GM12892 (cell line): ENCODE data around the gene MAP2K6.
A peak's percentile ranks its signal among the peaks of the same experiment; 100 is the strongest.

Experiments used
- DNase-seq: peaks from one replicate; pipeline ENCODE4 v3.0.0; 2011; ENCODE audit not compliant: insufficient read length
- FAIRE-seq: peaks from 2 replicates; lab custom pipeline; 2011; peaks lifted over from hg19 to GRCh38; lab: Jason Lieb, UNC
- POLR2A ChIP-seq: IDR thresholded peaks from 2 replicates; pipeline ENCODE4 v1.6.1; 2011; ENCODE audit warnings: low read depth, low read length, control low read depth
- POLR2AphosphoS5 ChIP-seq: IDR thresholded peaks from 2 replicates; pipeline ENCODE4 v1.6.1; 2011; ENCODE audit warnings: low read depth, low read length, control low read depth
- TAF1 ChIP-seq: IDR thresholded peaks from 2 replicates; pipeline ENCODE4 v1.6.1; 2011; ENCODE audit warnings: low read depth, mild to moderate bottlenecking, control low read depth, low read length, borderline replicate concordance

The MAP2K6 gene

DNA sequence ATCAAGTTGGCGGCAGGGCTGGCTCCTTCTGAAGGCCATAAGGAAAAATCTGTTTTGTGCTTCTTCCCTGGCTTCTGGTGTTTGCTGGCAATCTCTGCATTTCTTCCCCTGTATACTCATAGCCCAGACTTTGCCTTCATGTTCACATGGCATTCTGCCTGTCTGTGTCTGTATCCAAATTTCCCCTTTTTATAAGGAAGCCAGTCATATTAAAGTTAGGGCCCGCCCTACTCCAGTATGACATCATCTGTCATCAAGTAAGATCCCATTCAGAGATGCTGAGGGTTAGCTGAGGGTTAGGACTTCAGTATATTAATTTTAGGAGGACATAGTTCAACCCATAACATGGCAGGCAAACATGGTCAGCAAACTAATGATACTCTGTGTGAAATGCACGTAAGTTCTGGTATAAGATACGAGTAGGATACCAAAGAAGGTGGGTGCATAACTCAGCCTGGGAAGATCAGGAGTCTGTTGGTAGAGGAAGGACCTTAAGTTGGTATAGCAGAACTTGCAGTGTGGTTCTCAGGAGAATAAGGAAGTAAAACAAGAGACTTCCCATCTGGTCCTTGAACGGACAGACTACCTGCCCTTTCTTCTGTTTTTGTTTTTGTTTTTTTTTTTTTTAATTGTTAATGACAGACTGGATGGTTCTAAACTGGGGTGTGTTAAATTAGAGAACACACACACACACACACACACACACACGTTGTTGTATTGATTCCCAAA, 13.9 kb downstream of the MAP2K6 start:
- no peak for FAIRE-seq
- no peak for DNase-seq
- TF ChIP-seq POLR2AphosphoS5: no peak
- TF ChIP-seq TAF1: no peak
- no peak for TF ChIP-seq POLR2A

DNA sequence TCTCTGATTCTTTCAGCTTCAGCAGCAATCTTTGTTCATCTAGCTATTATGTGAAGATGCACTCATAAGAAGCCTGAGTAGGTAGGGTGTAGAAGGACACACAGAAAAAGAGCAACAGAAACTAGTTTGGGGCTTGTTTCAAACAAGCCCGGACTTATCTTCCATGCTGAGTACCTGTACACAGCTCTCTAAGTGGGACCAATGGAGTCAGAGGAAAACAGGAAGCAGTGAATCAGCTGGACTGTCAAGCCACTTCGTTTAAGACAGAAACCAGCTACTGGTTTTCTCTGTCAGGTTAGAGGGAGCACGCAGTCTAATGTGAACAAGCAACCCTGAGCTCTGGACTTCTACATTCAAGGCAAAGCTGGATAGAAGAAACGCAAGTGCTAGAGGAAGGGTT, 16.0 kb downstream of the MAP2K6 start:
- TF ChIP-seq TAF1 (no peak), POLR2AphosphoS5 (no peak), POLR2A (no peak)
- FAIRE-seq: peak; percentile 24
- DNase-seq: no peak

DNA sequence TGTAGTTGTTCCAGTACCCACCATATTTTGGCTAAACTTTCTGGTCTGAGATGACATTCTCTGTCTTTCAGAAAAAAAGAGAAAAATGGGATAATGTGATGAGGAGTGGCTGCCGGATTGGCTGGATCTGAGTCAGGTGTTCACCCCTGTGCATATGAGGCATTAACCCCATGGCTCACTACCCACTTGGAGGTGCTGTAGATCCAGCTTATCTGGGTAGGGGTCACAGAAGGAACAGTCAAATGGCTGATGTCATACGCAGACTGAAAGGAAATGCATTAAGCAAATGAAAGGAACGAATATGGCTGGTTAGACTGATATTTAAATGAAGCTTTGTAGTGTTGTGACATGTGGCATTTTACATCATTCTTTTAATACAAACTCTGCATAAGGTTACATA, 17.3 kb downstream of the MAP2K6 start:
- no peak for TF ChIP-seq TAF1
- DNase-seq (no peak), FAIRE-seq (no peak)

DNA sequence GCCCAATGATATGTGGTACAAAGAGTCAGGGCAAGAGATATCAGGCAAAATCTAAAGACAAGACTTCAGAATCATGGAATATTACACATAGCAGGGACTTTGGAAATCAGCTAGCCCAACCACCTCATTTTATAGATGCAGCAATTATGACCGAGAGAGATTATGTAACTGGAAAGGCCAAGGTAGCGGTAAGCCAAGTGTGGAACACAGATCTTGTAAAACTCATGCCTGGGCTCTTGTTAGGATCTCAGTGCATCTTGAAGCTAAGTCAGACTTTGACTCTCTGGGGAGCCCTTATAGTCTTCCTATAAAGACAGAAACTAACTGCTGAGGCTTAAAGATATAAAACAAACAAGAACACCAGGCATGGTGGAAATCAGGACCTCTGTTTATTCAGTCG, 18.6 kb downstream of the MAP2K6 start:
- no peak for FAIRE-seq
- DNase-seq: no peak
- TF ChIP-seq POLR2A: no peak
- no peak for TF ChIP-seq POLR2AphosphoS5
- TF ChIP-seq TAF1: no peak

DNA sequence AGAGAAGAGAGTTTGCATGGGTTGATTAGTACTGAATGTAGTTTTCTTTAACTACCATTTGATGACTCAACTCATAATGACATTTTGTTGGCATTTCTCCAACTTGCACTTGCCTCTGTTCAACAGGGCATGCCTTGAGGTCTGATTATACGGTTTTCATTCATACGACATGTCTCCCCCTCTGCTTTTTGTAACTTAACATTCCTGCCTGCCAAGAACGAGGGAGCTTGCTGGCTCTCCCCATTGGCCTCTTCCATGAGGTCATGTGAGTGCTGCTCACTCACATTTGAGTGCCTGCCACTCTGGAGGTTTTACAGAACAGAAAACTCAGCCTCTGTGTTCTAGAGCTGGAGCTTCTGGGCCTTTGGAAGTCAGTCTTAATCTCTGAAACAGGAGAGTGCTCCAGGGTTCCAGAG, 19.7 kb downstream of the MAP2K6 start:
- DNase-seq (no peak), FAIRE-seq (no peak)
- TF ChIP-seq TAF1: no peak
- TF ChIP-seq POLR2AphosphoS5: no peak
- no peak for TF ChIP-seq POLR2A

DNA sequence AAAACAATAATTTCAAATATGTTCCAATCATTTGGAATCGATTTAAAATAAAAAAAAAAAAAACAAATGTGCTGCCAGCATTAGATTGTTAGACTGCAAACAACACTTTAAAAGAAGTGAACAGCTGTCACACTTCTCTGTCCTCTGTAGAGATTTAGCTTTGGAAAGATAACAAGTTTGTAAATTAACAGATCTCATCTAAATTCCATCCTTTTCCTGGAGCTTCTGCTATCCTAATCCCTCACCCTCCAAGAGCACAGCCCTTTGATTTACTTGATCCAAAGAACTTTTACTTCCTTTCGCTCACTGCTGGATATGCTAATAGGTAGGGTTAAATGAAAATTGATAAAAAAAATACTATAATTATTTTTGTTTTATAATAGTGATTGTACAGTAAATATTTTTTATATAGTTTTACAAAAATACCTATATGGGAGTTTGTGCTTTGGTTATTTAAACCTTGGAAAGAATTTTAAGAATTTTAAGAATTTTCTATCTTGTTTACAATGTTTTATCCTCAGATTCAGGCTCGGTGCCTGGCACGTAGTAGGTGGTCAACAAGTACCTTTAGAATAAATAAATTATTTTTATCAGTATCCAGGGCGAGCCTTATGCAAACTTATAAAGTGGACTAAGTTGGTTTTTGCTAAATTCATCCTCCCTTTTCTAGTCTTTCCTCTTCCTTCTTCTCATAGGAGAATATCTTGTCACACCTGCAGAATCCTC, 21.6 kb downstream of the MAP2K6 start:
- DNase-seq (no peak), FAIRE-seq (no peak)
- TF ChIP-seq POLR2AphosphoS5 (no peak), POLR2A (no peak), TAF1 (no peak)

DNA sequence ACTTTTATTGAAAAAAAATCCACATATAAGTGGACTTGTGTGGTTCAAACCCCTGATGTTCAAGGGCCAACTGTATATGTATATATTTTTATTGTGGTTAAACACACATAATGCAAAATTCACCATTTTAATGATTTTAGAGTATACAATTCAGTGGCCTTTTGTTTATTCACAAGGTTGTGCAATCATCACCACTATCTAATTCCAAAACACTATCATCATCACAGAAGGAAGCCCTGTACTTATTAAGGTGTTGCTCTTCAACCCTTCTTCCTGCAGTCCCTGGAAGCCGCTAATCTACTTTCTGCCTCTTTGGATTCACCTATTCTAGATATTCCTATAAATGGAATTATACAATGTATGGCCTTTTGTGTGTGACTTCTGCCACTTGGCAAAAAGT, 23.0 kb downstream of the MAP2K6 start:
- TF ChIP-seq TAF1: no peak
- no peak for FAIRE-seq

DNA sequence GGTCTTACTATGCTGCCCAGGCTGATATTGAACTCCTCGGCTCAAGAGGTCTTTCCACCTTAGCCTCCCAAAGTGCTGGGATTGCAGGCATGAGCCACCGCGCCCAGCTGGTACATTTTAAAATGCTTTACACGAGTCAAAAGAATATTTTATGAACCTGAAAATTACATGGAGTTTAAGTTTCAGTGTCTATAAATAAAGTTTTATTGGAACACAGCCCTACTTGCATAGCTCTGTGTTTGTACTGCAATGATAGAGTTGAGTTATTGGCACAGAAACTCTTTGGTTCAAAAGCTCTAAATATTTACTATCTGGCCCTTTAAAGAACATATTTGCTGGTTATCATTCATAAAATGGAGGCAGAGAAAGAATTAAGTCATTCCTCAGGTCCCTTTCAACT, 24.3 kb downstream of the MAP2K6 start:
- DNase-seq (no peak), FAIRE-seq (no peak)
- TF ChIP-seq POLR2AphosphoS5 (no peak), POLR2A (no peak), TAF1 (no peak)

More for the DNA sequence above, 23.0 kb downstream of the MAP2K6 start:
- DNase-seq: no peak

DNA sequence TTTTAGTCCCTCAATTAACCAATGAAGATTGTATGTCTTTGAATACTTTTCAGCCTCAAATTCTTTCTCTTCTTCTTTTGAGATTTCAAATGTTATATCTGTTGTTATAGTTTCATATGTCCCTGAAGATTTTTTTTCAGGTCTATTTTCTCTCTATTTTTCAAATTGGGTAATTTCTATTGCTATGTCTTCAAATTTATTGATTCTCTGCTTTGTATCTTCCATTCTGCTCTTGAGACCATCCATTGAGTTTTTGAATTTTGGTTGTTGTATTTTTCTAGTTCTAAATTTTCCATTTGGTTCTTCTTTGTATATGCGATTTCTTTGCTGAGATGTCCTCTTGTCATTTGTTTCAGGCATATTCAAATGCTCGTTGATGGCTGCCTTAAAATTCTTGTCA, 26.7 kb downstream of the MAP2K6 start:
- FAIRE-seq (no peak), DNase-seq (no peak)
- TF ChIP-seq POLR2AphosphoS5 (no peak), POLR2A (no peak), TAF1 (no peak)

DNA sequence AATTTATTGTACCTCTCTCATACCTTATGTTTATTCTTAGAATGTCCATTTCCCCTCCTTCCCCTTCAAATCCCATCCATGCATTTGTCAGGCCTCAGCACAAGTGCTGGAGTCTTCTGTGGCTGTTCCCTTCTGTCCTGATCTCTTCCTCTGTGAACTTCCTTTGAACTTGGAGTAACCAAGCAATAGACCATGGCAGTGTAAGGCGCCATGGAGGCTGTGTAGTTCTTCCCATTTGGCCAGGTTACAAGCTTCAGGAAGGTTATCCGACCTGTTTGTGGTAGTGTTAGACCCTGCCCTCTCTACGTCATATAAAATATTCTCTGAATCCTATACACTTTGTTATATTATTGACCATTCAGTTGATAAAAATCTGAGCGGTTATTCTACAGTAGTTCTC, 28.6 kb downstream of the MAP2K6 start:
- TF ChIP-seq POLR2AphosphoS5 (no peak), POLR2A (no peak), TAF1 (no peak)
- no peak for FAIRE-seq
- no peak for DNase-seq

DNA sequence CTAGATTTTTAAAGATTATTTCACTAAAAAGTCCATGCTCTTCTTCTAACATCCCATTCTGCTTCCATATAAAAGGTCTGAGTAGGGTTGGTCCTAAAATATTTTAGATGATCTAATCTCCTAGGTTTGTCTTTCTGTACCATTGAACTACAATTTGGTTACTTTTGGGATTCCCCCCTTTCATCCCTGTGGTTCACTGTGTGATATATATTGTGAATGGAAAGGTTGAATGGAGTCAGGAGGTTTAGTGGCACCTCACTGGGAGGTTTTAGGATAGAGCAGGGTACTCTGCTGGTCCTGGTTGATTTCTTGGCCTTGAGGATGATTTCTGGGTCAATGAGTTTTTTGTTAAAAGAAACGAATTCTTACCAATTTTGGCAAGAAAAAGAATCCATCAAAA, 29.5 kb downstream of the MAP2K6 start:
- no peak for TF ChIP-seq POLR2AphosphoS5
- no peak for TF ChIP-seq TAF1
- TF ChIP-seq POLR2A: no peak
- FAIRE-seq (no peak), DNase-seq (no peak)

DNA sequence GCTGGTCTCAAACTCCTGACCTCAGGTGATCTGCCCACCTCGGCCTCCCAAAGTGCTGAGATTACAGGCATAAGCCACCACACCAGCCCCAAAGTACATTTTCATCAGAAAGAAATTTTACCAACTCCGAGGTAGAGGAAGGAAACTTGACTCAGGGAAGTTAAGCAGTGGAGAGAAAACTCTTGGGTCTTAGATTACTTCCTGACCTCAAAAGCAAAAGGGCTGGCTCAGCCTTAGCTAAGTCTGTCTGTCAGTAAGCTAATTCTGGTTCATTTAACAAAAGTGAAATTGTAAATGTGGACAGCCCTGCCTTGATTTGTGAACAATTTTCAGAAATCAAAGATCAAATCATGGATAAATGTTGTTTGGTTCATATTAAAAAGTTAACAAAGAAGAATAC, 30.6 kb downstream of the MAP2K6 start:
- no peak for FAIRE-seq

More for the DNA sequence above, 30.6 kb downstream of the MAP2K6 start:
- TF ChIP-seq TAF1 (no peak), POLR2A (no peak), POLR2AphosphoS5 (no peak)
- DNase-seq: no peak
